ENCODE results near the gene CRKL.
"Not testable (repeated sequence)": the region's sequence is repeated elsewhere in the genome, so short reads cannot be mapped to it uniquely, and the experiment has no call there.

Gene CRKL

DNA sequence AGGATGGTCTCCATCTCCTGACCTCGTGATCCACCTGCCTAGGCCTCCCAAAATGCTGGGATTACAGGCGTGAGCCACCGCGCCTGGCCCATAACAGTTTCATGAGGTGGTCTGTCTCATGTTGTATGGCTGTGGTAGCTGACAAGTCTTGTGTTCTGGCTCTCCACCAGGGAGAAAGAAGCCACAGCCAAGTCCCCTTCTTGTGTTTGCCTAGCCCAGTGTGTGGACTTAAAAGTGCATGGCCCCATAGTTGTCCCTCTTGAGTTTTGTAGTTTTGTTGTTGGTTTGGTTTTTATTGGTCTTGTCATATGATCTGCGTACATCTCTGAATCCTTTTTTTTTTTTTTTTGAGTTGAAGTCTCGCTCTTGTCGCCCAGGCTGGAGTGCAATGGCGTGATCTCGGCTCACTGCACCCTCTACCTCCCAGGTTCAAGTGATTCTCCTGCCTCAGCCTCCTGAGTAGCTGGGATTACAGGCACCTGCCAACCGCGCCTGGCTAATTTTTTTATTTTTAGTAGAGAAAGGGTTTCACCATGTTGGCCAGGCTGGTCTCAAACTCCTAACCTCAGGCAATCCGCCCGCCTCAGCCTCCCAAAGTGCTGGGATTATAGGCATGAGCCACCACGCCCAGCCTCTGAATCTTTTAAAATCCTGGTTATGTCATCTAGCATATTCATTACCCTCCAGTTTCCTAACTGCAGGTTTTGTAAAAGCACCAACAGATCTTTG lies 22.4 kb downstream of the CRKL start:
- not testable (repeated sequence) for H3K36me3 ChIP-seq (ENCODE audit: control insufficient read depth, insufficient read depth, low read length); H3K9ac ChIP-seq (ENCODE audit: low read depth, low read length); H3K4me1 ChIP-seq (ENCODE audit: control insufficient read depth, insufficient read depth, low read length); H3K9me3 ChIP-seq (ENCODE audit: control insufficient read depth, insufficient read depth, low read length); H3K27me3 ChIP-seq (ENCODE audit: control insufficient read depth, insufficient read depth, low read length); H3K4me3 ChIP-seq (ENCODE audit: low read depth, low read length)

GRCh38 chr22:20940186-20940651 lies 23.0 kb downstream of the CRKL start:
- no peak overlapping the region for H3K4me3 ChIP-seq (ENCODE audit: low read depth, low read length)
- H3K36me3 ChIP-seq (ENCODE audit: control insufficient read depth, insufficient read depth, low read length) = peaks cover 3% of the 10 kb centered on the region
- H3K4me1 ChIP-seq (ENCODE audit: control insufficient read depth, insufficient read depth, low read length) = no peaks in the 10 kb centered on the region
- H3K27me3 ChIP-seq (ENCODE audit: control insufficient read depth, insufficient read depth, low read length) = no peaks in the 10 kb centered on the region
- H3K9ac ChIP-seq (ENCODE audit: low read depth, low read length) = no peak overlapping the region
- no peaks in the 10 kb centered on the region for H3K9me3 ChIP-seq (ENCODE audit: control insufficient read depth, insufficient read depth, low read length)

GRCh38 chr22:20940904-20941385 lies 23.7 kb downstream of the CRKL start:
- peaks cover 3% of the 10 kb centered on the region for H3K36me3 ChIP-seq (ENCODE audit: control insufficient read depth, insufficient read depth, low read length)
- H3K9ac ChIP-seq (ENCODE audit: low read depth, low read length) = no peak overlapping the region
- no peaks in the 10 kb centered on the region for H3K27me3 ChIP-seq (ENCODE audit: control insufficient read depth, insufficient read depth, low read length)
- H3K9me3 ChIP-seq (ENCODE audit: control insufficient read depth, insufficient read depth, low read length) = no peaks in the 10 kb centered on the region
- no peak overlapping the region for H3K4me3 ChIP-seq (ENCODE audit: low read depth, low read length)
- no peaks in the 10 kb centered on the region for H3K4me1 ChIP-seq (ENCODE audit: control insufficient read depth, insufficient read depth, low read length)

- H3K4me3 ChIP-seq (ENCODE audit: low read depth, low read length); H3K27me3 ChIP-seq (ENCODE audit: control insufficient read depth, insufficient read depth, low read length); H3K9ac ChIP-seq (ENCODE audit: low read depth, low read length); H3K9me3 ChIP-seq (ENCODE audit: control insufficient read depth, insufficient read depth, low read length); H3K4me1 ChIP-seq (ENCODE audit: control insufficient read depth, insufficient read depth, low read length); H3K36me3 ChIP-seq (ENCODE audit: control insufficient read depth, insufficient read depth, low read length): not testable (repeated sequence)
Measured at GRCh38 chr22:20942203-20942902, 25.1 kb downstream of the CRKL start.

DNA sequence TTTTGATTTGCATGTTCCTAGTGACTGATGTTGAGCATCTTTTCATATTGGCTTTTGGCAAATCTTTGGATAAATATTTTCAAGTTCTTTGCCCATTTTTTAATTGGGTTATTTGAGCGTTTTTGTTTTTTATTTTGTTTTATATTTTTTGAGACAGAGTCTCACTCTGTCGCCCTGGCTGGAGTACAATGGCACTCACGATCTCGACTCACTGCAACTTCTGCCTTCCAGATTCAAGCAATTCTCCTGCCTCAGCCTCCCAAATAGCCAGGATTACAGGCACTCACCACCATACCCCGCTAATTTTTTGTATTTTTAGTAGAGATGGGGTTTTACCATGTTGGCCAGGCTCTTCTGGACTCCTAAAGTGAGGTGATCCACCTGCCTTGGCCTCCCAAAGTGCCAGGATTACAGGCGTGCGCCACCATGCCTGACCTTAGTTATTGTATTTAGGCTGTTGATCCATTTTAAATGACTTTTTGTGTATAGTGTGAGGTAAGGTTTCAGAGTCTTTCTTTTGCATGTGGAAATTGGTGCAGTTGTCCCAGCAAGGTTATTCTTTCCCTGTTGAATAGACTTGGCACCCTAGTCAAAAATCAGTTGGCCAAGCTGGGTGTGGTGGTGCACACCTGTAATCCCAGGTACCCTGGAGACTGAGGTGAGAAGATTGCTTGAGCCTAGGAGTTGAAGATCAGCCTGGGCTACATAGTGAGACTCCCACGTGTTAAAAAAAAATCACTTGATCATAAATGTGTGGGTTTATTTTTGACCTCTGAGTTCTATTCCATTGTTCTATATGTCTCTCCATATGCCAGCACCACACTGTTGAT lies 26.1 kb downstream of the CRKL start:
- Histone ChIP-seq H3K4me3 (ENCODE audit: low read depth, low read length) (no peak overlapping the region), H3K27me3 (ENCODE audit: control insufficient read depth, insufficient read depth, low read length) (no peaks in the 10 kb centered on the region), H3K9ac (ENCODE audit: low read depth, low read length) (no peak overlapping the region), H3K4me1 (ENCODE audit: control insufficient read depth, insufficient read depth, low read length) (no peaks in the 10 kb centered on the region), H3K36me3 (ENCODE audit: control insufficient read depth, insufficient read depth, low read length) (no peaks in the 10 kb centered on the region), H3K9me3 (ENCODE audit: control insufficient read depth, insufficient read depth, low read length) (no peaks in the 10 kb centered on the region)

GRCh38 chr22:20944042-20944441 lies 26.8 kb downstream of the CRKL start:
- Histone ChIP-seq H3K4me3 (ENCODE audit: low read depth, low read length) (no peak overlapping the region), H3K27me3 (ENCODE audit: control insufficient read depth, insufficient read depth, low read length) (no peaks in the 10 kb centered on the region), H3K9me3 (ENCODE audit: control insufficient read depth, insufficient read depth, low read length) (no peaks in the 10 kb centered on the region), H3K9ac (ENCODE audit: low read depth, low read length) (no peak overlapping the region), H3K4me1 (ENCODE audit: control insufficient read depth, insufficient read depth, low read length) (no peaks in the 10 kb centered on the region), H3K36me3 (ENCODE audit: control insufficient read depth, insufficient read depth, low read length) (no peaks in the 10 kb centered on the region)

DNA sequence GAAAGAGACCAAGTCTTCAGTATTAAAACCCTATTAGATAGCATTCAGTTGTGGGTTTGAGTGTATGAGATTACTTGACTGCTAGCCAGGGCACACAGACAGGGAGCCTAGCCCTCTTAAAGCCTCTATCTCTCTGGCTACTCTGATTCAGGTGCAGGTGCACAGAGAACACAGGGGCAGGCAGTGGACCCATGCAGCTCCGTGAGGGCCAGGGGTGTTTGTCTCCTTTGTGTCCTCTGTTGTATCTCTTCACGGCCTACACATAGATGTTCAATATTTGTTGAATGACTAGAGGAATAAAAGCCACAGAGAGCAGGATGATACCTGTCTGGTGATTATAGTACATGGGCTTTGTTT lies 28.3 kb downstream of the CRKL start:
- Histone ChIP-seq H3K9ac (ENCODE audit: low read depth, low read length) (no peak overlapping the region), H3K4me3 (ENCODE audit: low read depth, low read length) (no peak overlapping the region), H3K4me1 (ENCODE audit: control insufficient read depth, insufficient read depth, low read length) (no peaks in the 10 kb centered on the region), H3K9me3 (ENCODE audit: control insufficient read depth, insufficient read depth, low read length) (no peaks in the 10 kb centered on the region), H3K36me3 (ENCODE audit: control insufficient read depth, insufficient read depth, low read length) (peaks cover 6% of the 10 kb centered on the region), H3K27me3 (ENCODE audit: control insufficient read depth, insufficient read depth, low read length) (no peaks in the 10 kb centered on the region)

GRCh38 chr22:20946080-20946986 lies 29.1 kb downstream of the CRKL start:
- Histone ChIP-seq H3K27me3 (ENCODE audit: control insufficient read depth, insufficient read depth, low read length) (no peaks in the 10 kb centered on the region), H3K4me3 (ENCODE audit: low read depth, low read length) (no peak overlapping the region), H3K36me3 (ENCODE audit: control insufficient read depth, insufficient read depth, low read length) (peaks cover 14% of the 10 kb centered on the region), H3K9me3 (ENCODE audit: control insufficient read depth, insufficient read depth, low read length) (no peaks in the 10 kb centered on the region), H3K9ac (ENCODE audit: low read depth, low read length) (no peak overlapping the region), H3K4me1 (ENCODE audit: control insufficient read depth, insufficient read depth, low read length) (no peaks in the 10 kb centered on the region)

DNA sequence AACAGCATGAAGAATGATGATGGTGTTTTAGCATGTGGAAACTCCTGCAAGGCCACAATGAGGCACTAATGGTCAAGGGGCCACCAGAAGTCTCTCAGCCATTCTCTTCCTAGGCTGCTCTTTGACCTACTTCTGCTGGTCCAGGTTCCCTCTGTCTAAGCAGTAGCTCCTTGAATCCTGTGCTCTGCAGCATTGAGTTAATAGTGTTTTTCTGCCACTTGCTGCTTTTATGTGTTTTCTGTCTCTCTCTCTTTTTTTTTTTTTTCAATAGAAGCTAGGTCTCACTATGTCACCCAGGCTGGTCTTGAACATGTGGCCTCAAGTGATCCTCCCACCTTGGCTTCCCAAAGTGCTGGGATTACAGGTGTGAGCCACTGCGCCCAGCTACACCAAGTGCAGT lies 29.8 kb downstream of the CRKL start:
- Histone ChIP-seq H3K9ac (ENCODE audit: low read depth, low read length) (no peak overlapping the region), H3K27me3 (ENCODE audit: control insufficient read depth, insufficient read depth, low read length) (no peaks in the 10 kb centered on the region), H3K4me1 (ENCODE audit: control insufficient read depth, insufficient read depth, low read length) (no peaks in the 10 kb centered on the region), H3K4me3 (ENCODE audit: low read depth, low read length) (no peak overlapping the region), H3K9me3 (ENCODE audit: control insufficient read depth, insufficient read depth, low read length) (no peaks in the 10 kb centered on the region), H3K36me3 (ENCODE audit: control insufficient read depth, insufficient read depth, low read length) (peaks cover 16% of the 10 kb centered on the region)

DNA sequence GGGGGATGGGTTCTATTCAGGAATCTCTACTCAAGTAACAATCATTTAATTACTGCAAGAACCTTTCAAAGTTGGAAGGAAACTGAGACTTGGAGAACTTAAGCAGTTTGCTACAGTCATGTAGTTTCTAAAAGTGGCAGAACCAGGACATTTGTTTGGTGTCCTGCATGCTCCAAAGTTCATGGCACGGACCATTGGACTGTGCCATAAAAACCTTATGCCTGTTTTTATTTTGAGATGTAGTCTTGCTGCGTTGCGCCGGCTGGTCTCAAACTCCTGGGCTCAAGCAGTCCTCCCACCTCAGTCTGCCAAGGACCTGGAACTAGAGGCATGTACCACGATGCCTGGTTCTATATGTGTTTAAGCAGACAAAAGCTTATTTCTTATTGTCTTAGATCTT lies 31.2 kb downstream of the CRKL start:
- Histone ChIP-seq H3K27me3 (ENCODE audit: control insufficient read depth, insufficient read depth, low read length) (no peaks in the 10 kb centered on the region), H3K4me1 (ENCODE audit: control insufficient read depth, insufficient read depth, low read length) (no peaks in the 10 kb centered on the region), H3K9me3 (ENCODE audit: control insufficient read depth, insufficient read depth, low read length) (no peaks in the 10 kb centered on the region), H3K4me3 (ENCODE audit: low read depth, low read length) (no peak overlapping the region), H3K9ac (ENCODE audit: low read depth, low read length) (no peak overlapping the region), H3K36me3 (ENCODE audit: control insufficient read depth, insufficient read depth, low read length) (peaks cover 25% of the 10 kb centered on the region)

GRCh38 chr22:20948989-20949388 lies 31.8 kb downstream of the CRKL start:
- Histone ChIP-seq H3K4me1 (ENCODE audit: control insufficient read depth, insufficient read depth, low read length) (no peaks in the 10 kb centered on the region), H3K9me3 (ENCODE audit: control insufficient read depth, insufficient read depth, low read length) (no peaks in the 10 kb centered on the region), H3K27me3 (ENCODE audit: control insufficient read depth, insufficient read depth, low read length) (no peaks in the 10 kb centered on the region), H3K9ac (ENCODE audit: low read depth, low read length) (no peak overlapping the region), H3K36me3 (ENCODE audit: control insufficient read depth, insufficient read depth, low read length) (peaks cover 27% of the 10 kb centered on the region), H3K4me3 (ENCODE audit: low read depth, low read length) (no peak overlapping the region)

All from iPS-15b (cell line).